ENCODE data around the gene BAK1. TPM values are rescaled to one million over a fixed set of nuclear protein-coding genes. Genes with fewer than 3 reads are reported as not detected.
"Not testable (repeated sequence)": the region's sequence is repeated elsewhere in the genome, so short reads cannot be mapped to it uniquely, and the experiment has no call there.

The BAK1 gene
- total RNA-seq, 1 donor from 2014 or later = 18.6 TPM

GRCh38 chr6:33540768-33541167 is 39.3 kb downstream of the BAK1 start:
- DNase-seq (ENCODE audit: low read depth) = no peak
- TF ChIP-seq, protein P1, sequence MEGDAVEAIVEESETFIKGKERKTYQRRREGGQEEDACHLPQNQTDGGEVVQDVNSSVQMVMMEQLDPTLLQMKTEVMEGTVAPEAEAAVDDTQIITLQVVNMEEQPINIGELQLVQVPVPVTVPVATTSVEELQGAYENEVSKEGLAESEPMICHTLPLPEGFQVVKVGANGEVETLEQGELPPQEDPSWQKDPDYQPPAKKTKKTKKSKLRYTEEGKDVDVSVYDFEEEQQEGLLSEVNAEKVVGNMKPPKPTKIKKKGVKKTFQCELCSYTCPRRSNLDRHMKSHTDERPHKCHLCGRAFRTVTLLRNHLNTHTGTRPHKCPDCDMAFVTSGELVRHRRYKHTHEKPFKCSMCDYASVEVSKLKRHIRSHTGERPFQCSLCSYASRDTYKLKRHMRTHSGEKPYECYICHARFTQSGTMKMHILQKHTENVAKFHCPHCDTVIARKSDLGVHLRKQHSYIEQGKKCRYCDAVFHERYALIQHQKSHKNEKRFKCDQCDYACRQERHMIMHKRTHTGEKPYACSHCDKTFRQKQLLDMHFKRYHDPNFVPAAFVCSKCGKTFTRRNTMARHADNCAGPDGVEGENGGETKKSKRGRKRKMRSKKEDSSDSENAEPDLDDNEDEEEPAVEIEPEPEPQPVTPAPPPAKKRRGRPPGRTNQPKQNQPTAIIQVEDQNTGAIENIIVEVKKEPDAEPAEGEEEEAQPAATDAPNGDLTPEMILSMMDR (conservative IDR thresholded peaks at IDR 0.05; ENCODE audit: low read depth, low read length) = no peak
- no peak overlapping the region for H3K4me3 ChIP-seq (ENCODE audit: low read depth, low read length)

- H3K4me3 ChIP-seq (ENCODE audit: low read depth, low read length) = no peak overlapping the region
- no peak for DNase-seq (ENCODE audit: low read depth)
- TF ChIP-seq, protein P1 (conservative IDR thresholded peaks at IDR 0.05; ENCODE audit: low read depth, low read length) = no peak
Observed at GRCh38 chr6:33534702-33535101, 45.4 kb downstream of the BAK1 start.

DNA sequence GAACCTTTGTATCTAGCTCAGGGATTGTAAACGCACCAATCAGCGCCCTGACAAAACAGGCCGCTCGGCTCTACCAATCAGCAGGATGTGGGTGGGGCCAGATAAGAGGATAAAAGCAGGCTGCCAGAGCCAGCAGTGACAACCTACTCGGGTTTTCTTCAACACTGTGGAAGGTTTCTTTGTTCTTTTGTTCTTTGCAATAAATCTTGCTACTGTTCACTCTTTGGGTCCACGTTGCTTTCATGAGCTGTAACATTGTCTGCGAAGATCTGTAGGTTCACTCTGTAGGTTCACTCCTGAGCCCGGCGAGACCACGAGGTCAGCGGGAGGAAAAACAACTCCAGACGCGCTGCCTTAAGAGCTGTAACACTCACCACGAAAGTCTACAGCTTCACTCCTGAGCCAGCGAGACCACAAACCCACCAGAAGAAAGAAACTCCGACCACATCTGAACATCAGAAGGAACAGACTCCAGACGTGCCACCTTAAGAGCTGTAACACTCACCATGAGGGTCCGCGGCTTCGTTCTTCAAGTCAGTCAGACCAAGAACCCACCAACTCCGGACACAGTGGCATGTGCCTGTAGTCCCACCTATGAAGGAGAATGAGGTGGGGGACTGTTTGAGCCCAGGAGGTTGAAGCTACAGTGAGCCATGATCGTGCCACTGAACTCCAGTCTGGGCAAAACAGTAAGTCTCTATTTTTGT is 46.8 kb downstream of the BAK1 start:
- not testable (repeated sequence) for DNase-seq (ENCODE audit: low read depth); H3K4me3 ChIP-seq (ENCODE audit: low read depth, low read length)

- not testable (repeated sequence) for DNase-seq (ENCODE audit: low read depth)
Observed at GRCh38 chr6:33532431-33532830, 47.6 kb downstream of the BAK1 start.

GRCh38 chr6:33530617-33531016 is 49.5 kb downstream of the BAK1 start:
- not testable (repeated sequence) for DNase-seq (ENCODE audit: low read depth); H3K4me3 ChIP-seq (ENCODE audit: low read depth, low read length)

More at GRCh38 chr6:33532431-33532830, 47.6 kb downstream of the BAK1 start:
- H3K4me3 ChIP-seq (ENCODE audit: low read depth, low read length) = not testable (repeated sequence)

Other genes starting within 250 kb of the BAK1 start
- 117 and 126 TPM in 2 replicates for gene KIFC1, start 188.5 kb downstream of the BAK1 start, total RNA-seq
- gene PHF1, start 169.3 kb downstream of the BAK1 start, total RNA-seq = 20.7 and 25.4 TPM in 2 replicates
- gene CUTA, start 162.2 kb downstream of the BAK1 start, total RNA-seq = 206 and 273 TPM in 2 replicates
- 0.87 and 2.3 TPM in 2 replicates for gene SYNGAP1, start 160.2 kb downstream of the BAK1 start, total RNA-seq
- gene ZBTB9, start 125.7 kb downstream of the BAK1 start, total RNA-seq = 4.3 and 4.6 TPM in 2 replicates
- gene ITPR3, start 41.0 kb upstream of the BAK1 start, total RNA-seq = 69.3 and 74.4 TPM in 2 replicates
- 20.3 and 51.0 TPM in 2 replicates for gene UQCC2, start 131.4 kb upstream of the BAK1 start, total RNA-seq
- gene IP6K3, start 166.6 kb upstream of the BAK1 start, total RNA-seq = 0.40 and 0.65 TPM in 2 replicates
- gene LEMD2, start 208.9 kb upstream of the BAK1 start, total RNA-seq = 42.0 and 48.3 TPM in 2 replicates
- gene MLN, start 223.7 kb upstream of the BAK1 start, total RNA-seq = not detected in 2 replicates

Data from epithelial cell of proximal tubule (primary cell).